K562 (cell line): ENCODE results near the gene PRRG4. TPM values are rescaled to one million over a fixed set of nuclear protein-coding genes. Genes with fewer than 3 reads are reported as not detected.

Source experiments
- ATAC-seq: fragments of 200-7000 bp; cut with Tn5 transposase; 3 replicates; pipeline ENCODE4 v1.9.1; 2020; ENCODE audit warnings: moderate library complexity
- BruUV-seq: library from RNA; stranded (reverse); fragments of 400-500 nt; replicated peaks from 2 replicates; lab custom pipeline; 2021; lab: Mats Ljungman, UMichigan
- CTCF ChIA-PET: fragments of 300-600 bp; formaldehyde crosslinking; extraction: SDS; loops from one replicate; lab custom pipeline; 2021; ENCODE audit warnings: low intra/inter-chr PET ratio; lab: Yijun Ruan, JAX
- POLR2A ChIA-PET: fragments of 300-600, 350-650 bp; sonication (Branson Sonifier 250); formaldehyde crosslinking; extraction: SDS; loops from one replicate; lab custom pipeline; 2021; ENCODE audit warnings: antibody characterized with exemption, inconsistent platforms; lab: Yijun Ruan, JAX
- DNase-seq, 4 experiments: peaks; one replicate each; pipeline versions ENCODE4 v3.0.0 to v3.0.0-alpha.2; 2011 to 2018; ENCODE audit warnings: low spot score in 3 of 4, mixed read lengths in 3 of 4; ENCODE audit errors: extremely low read depth in 1 of 4
- FAIRE-seq: peaks from 2 replicates; lab custom pipeline; 2011; peaks lifted over from hg19 to GRCh38; lab: Jason Lieb, UNC
- H2AFZ ChIP-seq: 2 replicates; pipeline ENCODE4 v1.6.0; 2011; ENCODE audit warnings: low read depth, low read length, control low read depth, inconsistent platforms
- H3K27ac ChIP-seq: fragments of 200-600 bp; 3 replicates; pipeline ENCODE4 v1.8.0; 2011; ENCODE audit warnings: low read depth, mild to moderate bottlenecking, control low read depth, inconsistent platforms, low read length, moderate library complexity, mixed read lengths; ENCODE audit errors: extremely low read depth
- H3K27me3 ChIP-seq, 2 experiments: fragments of 300-600 bp in 1 of 2; 2 replicates in 1 of 2; 3 replicates in 1 of 2; pipeline versions ENCODE4 v1.6.0 to v1.8.0; 2011; ENCODE audit warnings: inconsistent platforms in 2 of 2, low read length in 2 of 2, mild to moderate bottlenecking in 1 of 2, mixed read lengths in 1 of 2, moderate library complexity in 1 of 2; ENCODE audit not compliant: control insufficient read depth in 2 of 2, insufficient read depth in 2 of 2
- H3K36me3 ChIP-seq: fragments of 300-600 bp; 3 replicates; pipeline ENCODE4 v1.8.0; 2011; ENCODE audit warnings: mild to moderate bottlenecking, low read length, inconsistent platforms; ENCODE audit not compliant: control insufficient read depth, insufficient read depth
- H3K4me1 ChIP-seq, 2 experiments: fragments of 200-600 bp in 1 of 2; replicated peaks in 1 of 2; 2 replicates in 1 of 2; 3 replicates in 1 of 2; pipeline versions ENCODE4 v1.5.1 to v1.8.0; 2011; ENCODE audit warnings: inconsistent platforms in 2 of 2, low read length in 2 of 2, mild to moderate bottlenecking in 1 of 2, mixed read lengths in 1 of 2, moderate library complexity in 1 of 2; ENCODE audit not compliant: control insufficient read depth in 2 of 2, insufficient read depth in 2 of 2
- H3K4me2 ChIP-seq: 2 replicates; pipeline ENCODE4 v1.6.1; 2011; ENCODE audit warnings: low read length, control low read depth, inconsistent platforms, mixed read lengths; ENCODE audit not compliant: insufficient read depth
- H3K4me3 ChIP-seq: fragments of 200-600 bp; sonication (generic), shearing (Covaris generic); 2 replicates; pipeline ENCODE4 v1.5.1; 2016; ENCODE audit warnings: control low read depth, inconsistent platforms
- H3K79me2 ChIP-seq: fragments of 200-600 bp; 3 replicates; pipeline ENCODE4 v1.8.0; 2011; ENCODE audit warnings: low read length, inconsistent platforms; ENCODE audit not compliant: control insufficient read depth, insufficient read depth
- H3K9ac ChIP-seq, 2 experiments: 2 replicates each; pipeline versions ENCODE4 v1.6.0 to v1.6.1; 2011; ENCODE audit warnings: low read depth in 2 of 2, low read length in 2 of 2, control low read depth in 1 of 2, inconsistent platforms in 1 of 2, mild to moderate bottlenecking in 1 of 2, mixed read lengths in 1 of 2; ENCODE audit not compliant: insufficient read depth in 1 of 2
- H3K9me1 ChIP-seq: one replicate; pipeline ENCODE4 v1.6.0; 2011; ENCODE audit warnings: inconsistent platforms, mild to moderate bottlenecking, low read length, moderate library complexity; ENCODE audit not compliant: control insufficient read depth, insufficient read depth
- H3K9me3 ChIP-seq: replicated peaks from 2 replicates; pipeline ENCODE4 v1.5.1; 2011; ENCODE audit warnings: low read depth, low read length, inconsistent platforms; ENCODE audit not compliant: control insufficient read depth, insufficient read depth
- H4K20me1 ChIP-seq: replicated peaks from 2 replicates; pipeline ENCODE4 v1.6.1; 2011; ENCODE audit warnings: low read length, inconsistent platforms, mixed read lengths; ENCODE audit not compliant: control insufficient read depth, insufficient read depth
- ARID1B ChIP-seq: fragments of 450-650 bp; IDR thresholded peaks from 2 replicates; pipeline ENCODE4 v1.6.1; 2016; ENCODE audit warnings: antibody characterized with exemption, mild to moderate bottlenecking, inconsistent platforms
- CBFA2T2 ChIP-seq: fragments of 450-650 bp; conservative IDR thresholded peaks from 2 replicates; pipeline ENCODE4 v1.6.1; 2017; ENCODE audit warnings: mild to moderate bottlenecking
- CBFB ChIP-seq: sonication (generic); formaldehyde crosslinking; IDR thresholded peaks from 2 replicates; pipeline ENCODE4 v1.4.0; 2020; ENCODE audit warnings: mild to moderate bottlenecking, missing genetic modification reagents
- CLOCK ChIP-seq: fragments of 250-450 bp; sonication (Bioruptor Pico); IDR thresholded peaks from 2 replicates; pipeline ENCODE4 v1.4.0; 2020; ENCODE audit warnings: mild to moderate bottlenecking, moderate library complexity, borderline replicate concordance
- CREB1 ChIP-seq, 2 experiments: sonication (generic) in 1 of 2; formaldehyde crosslinking in 1 of 2; IDR thresholded peaks; 2 replicates each; pipeline versions ENCODE4 v1.6.1 to v1.8.0; 2012 to 2022; ENCODE audit warnings: inconsistent platforms in 1 of 2, mild to moderate bottlenecking in 1 of 2, missing genetic modification reagents in 1 of 2, moderate library complexity in 1 of 2
- MLLT1 ChIP-seq, 2 experiments: fragments of 450-650 bp; IDR thresholded peaks; 2 replicates each; pipeline ENCODE4 v1.6.1; 2016
- POLR2B ChIP-seq: fragments of 450-650 bp; IDR thresholded peaks from 2 replicates; pipeline ENCODE4 v1.6.1; 2018; ENCODE audit warnings: low read depth; ENCODE audit not compliant: partially characterized antibody
- PTRF ChIP-seq: fragments of 450-650 bp; IDR thresholded peaks from 2 replicates; pipeline ENCODE4 v1.6.1; 2016; ENCODE audit warnings: mild to moderate bottlenecking, missing genetic modification characterization, missing compliant biosample characterization
- SPI1 ChIP-seq: IDR thresholded peaks from 2 replicates; pipeline ENCODE4 v1.6.1; 2011; ENCODE audit warnings: low read depth, low read length, control low read depth, borderline replicate concordance
- TRIM25 ChIP-seq: fragments of 450-650 bp; IDR thresholded peaks from 2 replicates; pipeline ENCODE4 v1.7.0; 2016; ENCODE audit warnings: borderline replicate concordance
- WGBS: fragments of 100-300 bp; shearing (Covaris generic); methylation state at CpG from one replicate; pipeline ENCODE4 v1.1.6; 2016; ENCODE audit warnings: low coverage, mixed read lengths; ENCODE audit not compliant: insufficient coverage; ENCODE audit errors: missing lambda C conversion rate; 5-methylcytosine and 5-hydroxymethylcytosine counted together
- in situ Hi-C: fragments of 300-500 bp; cut with MboI; formaldehyde crosslinking; loops from 4 replicates; pipeline ENCODE4 v1.15.0; 2018; ENCODE audit warnings: inconsistent platforms, mixed read lengths
- intact Hi-C: fragments of 100-400 bp; cut with micrococcal nuclease; formaldehyde crosslinking; loops from 2 replicates; pipeline ENCODE4 v1.14.2; 2022
- polyA plus RNA-seq, 8 experiments: library from polyadenylated mRNA; depleted of rRNA in 4 of 8; stranded (reverse) in 5 of 8; unstranded in 3 of 8; fragments of >200 nt; fragmentation: Nextera tagmentation in 2 of 8; fragmentation: Illumina TruSeq in 1 of 8; extraction: Ambion mirVana in 2 of 8; extraction: Trizol in 1 of 8; gene quantifications; 2 replicates each; pipeline versions ENCODE4 v1.2.1 to v1.2.3, GENCODE V29; 2011 to 2014; ENCODE audit warnings: inconsistent platforms in 1 of 8, missing spikeins in 1 of 8
- total RNA-seq, 7 experiments: library from RNA; depleted of rRNA in 6 of 7; stranded (reverse); fragments of >200 nt in 6 of 7; fragmentation: Illumina TruSeq in 2 of 7; extraction: Trizol in 2 of 7; gene quantifications; 2 replicates each; pipeline versions ENCODE4 v1.2.1 to v1.2.3, GENCODE V29; 2011 to 2021; ENCODE audit warnings: low replicate concordance in 1 of 7

PRRG4 gene
- total and polyA plus RNA-seq, 9 of the 15 experiments (the other 6 are each of a cell fraction or from before 2014, with no cell fraction given) = not detected

- Histone ChIP-seq H3K9ac (no peak overlapping the region), H3K79me2 (no peaks in the 10 kb centered on the region), H3K4me3 (no peak overlapping the region), H3K27me3 (peaks cover 3 to 11% of the 10 kb centered on the region in 2 experiments; a peak in 3 of 5 replicates), H3K36me3 (no peaks in the 10 kb centered on the region), H3K27ac (no peak overlapping the region), H3K9me3 (no peaks in the 10 kb centered on the region), H3K4me1 (no peaks in the 10 kb centered on the region), H3K4me2 (no peak overlapping the region), H4K20me1 (no peaks in the 10 kb centered on the region), H2AFZ (no peak overlapping the region), H3K9me1 (no peaks in the 10 kb centered on the region)
- no TSS peak for BruUV-seq
- intact Hi-C loops = no loop called here
- ChIA-PET POLR2A (no interaction called here), CTCF (no interaction called here)
- TF ChIP-seq PTRF (tag) = no peak
- TF ChIP-seq CBFB (CRISPR knock-in tag) = no peak
- no peak for TF ChIP-seq CREB1 (IDR thresholded peaks at IDR 0.05)
- no peak for TF ChIP-seq CREB1 (CRISPR knock-in tag; IDR thresholded peaks at IDR 0.05)
- DNase-seq (no peak), FAIRE-seq (no peak), ATAC-seq (no peak)
- in situ Hi-C loops = no loop called here
These were observed 8.2 kb upstream of the PRRG4 start for GRCh38 chr11:32821517-32821916.

GRCh38 chr11:32821917-32822560 lies 7.7 kb upstream of the PRRG4 start:
- 5% methylated on average over 5 of the region's 5 CpGs for WGBS
- BruUV-seq = no TSS peak
- no peaks in the 10 kb centered on the region for H3K9me1 ChIP-seq
- H3K27me3 ChIP-seq = peaks cover 3 to 11% of the 10 kb centered on the region in 2 experiments; a peak in 3 of 5 replicates
- ATAC-seq = no peak
- POLR2A ChIA-PET = no interaction called here
- H3K4me2 ChIP-seq = no peak overlapping the region
- no peak overlapping the region for H2AFZ ChIP-seq
- no peak for DNase-seq
- H3K4me3 ChIP-seq = no peak overlapping the region
- no peaks in the 10 kb centered on the region for H3K4me1 ChIP-seq
- no peak overlapping the region for H3K9ac ChIP-seq
- H3K79me2 ChIP-seq = no peaks in the 10 kb centered on the region
- H3K9me3 ChIP-seq = no peaks in the 10 kb centered on the region
- no peak overlapping the region for H3K27ac ChIP-seq
- CTCF ChIA-PET = no interaction called here
- no peaks in the 10 kb centered on the region for H4K20me1 ChIP-seq
- FAIRE-seq = no peak
- H3K36me3 ChIP-seq = no peaks in the 10 kb centered on the region
- in situ Hi-C loops (no loop called here), intact Hi-C loops (no loop called here)
- TF ChIP-seq TRIM25 (no peak), CBFA2T2 (no peak), ARID1B (no peak), MLLT1 (IDR thresholded peaks at IDR 0.05) (no peak), CLOCK (no peak), SPI1 (no peak), POLR2B (no peak)
